Naive thymus-derived CD4-positive, alpha-beta T cell (primary cell): ENCODE measurements around the gene FRMPD4. TPM values are rescaled to one million over a fixed set of nuclear protein-coding genes. Genes with fewer than 3 reads are reported as not detected.
"Not testable (repeated sequence)": the region's sequence is repeated elsewhere in the genome, so short reads cannot be mapped to it uniquely, and the experiment has no call there.

Source experiments
- ATAC-seq: fragments of 150-1000 bp; cut with Tn5 transposase; 2 replicates; pipeline ENCODE4 v1.10.0; 2021; ENCODE audit warnings: mild to moderate bottlenecking, moderate library complexity
- CTCF ChIA-PET: fragments of 350-600 bp; sonication (Branson Sonifier 250); formaldehyde crosslinking; loops from one replicate; lab custom pipeline; 2021; ENCODE audit warnings: antibody characterized with exemption; lab: Charles Lee
- POLR2A ChIA-PET: fragments of 350-600 bp; sonication (Branson Sonifier 250); formaldehyde crosslinking; loops from one replicate; lab custom pipeline; 2021; ENCODE audit warnings: antibody characterized with exemption, inconsistent platforms; lab: Charles Lee
- DNase-seq, 9 donors: peaks; one replicate each; pipeline versions ENCODE4 v3.0.0 to v3.0.0-alpha.2; 2020 to 2022; ENCODE audit warnings: mixed read lengths in 1 of 9
- H3K27ac ChIP-seq: one replicate; pipeline ENCODE4 v1.7.0; 2013; ENCODE audit warnings: mild to moderate bottlenecking, low read depth, low read length, moderate library complexity
- H3K27me3 ChIP-seq, 2 donors: one replicate each; pipeline ENCODE4 v1.7.0; 2013; ENCODE audit warnings: low read length in 2 of 2, mild to moderate bottlenecking in 2 of 2, moderate library complexity in 2 of 2; ENCODE audit not compliant: control insufficient read depth in 2 of 2, insufficient read depth in 2 of 2
- H3K36me3 ChIP-seq, 3 experiments: 1 replicate in 2 of 3; 2 replicates in 1 of 3; pipeline ENCODE4 v1.7.0; 2013; ENCODE audit warnings: low read length in 3 of 3, mild to moderate bottlenecking in 3 of 3, moderate library complexity in 1 of 3; ENCODE audit not compliant: insufficient read depth in 3 of 3, control insufficient read depth in 2 of 3
- H3K4me1 ChIP-seq, 2 donors: one replicate each; pipeline ENCODE4 v1.7.0; 2013; ENCODE audit warnings: low read length in 2 of 2, mild to moderate bottlenecking in 2 of 2, moderate library complexity in 1 of 2; ENCODE audit not compliant: control insufficient read depth in 2 of 2, insufficient read depth in 2 of 2
- H3K4me3 ChIP-seq: 2 replicates; pipeline ENCODE4 v1.7.0; 2013; ENCODE audit warnings: mild to moderate bottlenecking, low read length
- H3K9me3 ChIP-seq, 3 experiments: 1 replicate in 2 of 3; 2 replicates in 1 of 3; pipeline ENCODE4 v1.7.0; 2013; ENCODE audit warnings: low read length in 3 of 3; ENCODE audit not compliant: control insufficient read depth in 2 of 3
- H3K27ac Mint-ChIP-seq, 9 donors: one replicate each; pipeline ENCODE4 v1.8.0; 2020 to 2022; ENCODE audit warnings: mixed read lengths in 9 of 9, mild to moderate bottlenecking in 8 of 9, moderate library complexity in 5 of 9, inconsistent platforms in 2 of 9
- H3K27me3 Mint-ChIP-seq, 5 donors: one replicate each; pipeline ENCODE4 v1.8.0; 2021 to 2022; ENCODE audit warnings: mixed read lengths in 5 of 5, mild to moderate bottlenecking in 1 of 5
- H3K36me3 Mint-ChIP-seq, 5 donors: one replicate each; pipeline ENCODE4 v1.8.0; 2020 to 2022; ENCODE audit warnings: mixed read lengths in 5 of 5, mild to moderate bottlenecking in 3 of 5, inconsistent platforms in 1 of 5
- H3K4me1 Mint-ChIP-seq, 7 donors: one replicate each; pipeline ENCODE4 v1.8.0; 2020 to 2022; ENCODE audit warnings: mixed read lengths in 7 of 7, mild to moderate bottlenecking in 3 of 7, inconsistent platforms in 1 of 7
- H3K4me3 Mint-ChIP-seq, 10 donors: one replicate each; pipeline ENCODE4 v1.8.0; 2020 to 2022; ENCODE audit warnings: mild to moderate bottlenecking in 10 of 10, mixed read lengths in 10 of 10, moderate library complexity in 6 of 10, inconsistent platforms in 2 of 10
- H3K9me3 Mint-ChIP-seq, 11 donors: one replicate each; pipeline ENCODE4 v1.8.0; 2020 to 2022; ENCODE audit warnings: mixed read lengths in 11 of 11, mild to moderate bottlenecking in 4 of 11, inconsistent platforms in 1 of 11, moderate library complexity in 1 of 11
- intact Hi-C, 2 donors: fragments of 100-400 bp; cut with micrococcal nuclease; formaldehyde crosslinking; loops; one replicate each; pipeline ENCODE4 v1.15.1; 2023
- polyA plus RNA-seq, 2 donors: library from polyadenylated mRNA; unstranded; fragments of 300-500 nt; fragmentation: Illumina TruSeq; gene quantifications; one replicate each; pipeline ENCODE4 v1.2.3, GENCODE V29; 2021
- total RNA-seq, 6 experiments: library from RNA in 5 of 6; stranded (reverse) in 5 of 6; gene quantifications; 1 replicate in 5 of 6; 2 replicates in 1 of 6; pipeline ENCODE4 v1.2.3 and lab custom pipeline; 2021 to 2026

Gene FRMPD4
- total and polyA plus RNA-seq, 7 experiments from 2014 or later: not detected

DNA sequence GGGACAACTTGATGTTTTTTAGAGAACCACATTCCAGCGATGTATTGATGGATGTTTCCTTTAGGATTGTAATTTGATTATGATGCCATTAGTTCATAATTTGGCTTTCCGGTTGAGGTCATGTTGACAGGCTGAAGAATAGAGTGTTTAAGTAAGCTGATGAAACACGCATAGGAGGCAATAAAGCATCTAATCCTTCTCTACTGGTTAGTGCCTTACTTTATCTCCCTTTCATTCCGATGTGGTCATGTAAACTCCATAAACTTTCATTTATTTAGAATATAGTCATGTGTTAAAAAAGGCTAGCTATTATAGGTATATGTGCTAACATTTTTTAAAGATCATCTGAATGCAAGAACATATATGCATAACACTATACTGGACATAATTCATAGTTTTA, 15.0 kb downstream of the FRMPD4 start:
- CTCF ChIA-PET: no interaction called here

DNA sequence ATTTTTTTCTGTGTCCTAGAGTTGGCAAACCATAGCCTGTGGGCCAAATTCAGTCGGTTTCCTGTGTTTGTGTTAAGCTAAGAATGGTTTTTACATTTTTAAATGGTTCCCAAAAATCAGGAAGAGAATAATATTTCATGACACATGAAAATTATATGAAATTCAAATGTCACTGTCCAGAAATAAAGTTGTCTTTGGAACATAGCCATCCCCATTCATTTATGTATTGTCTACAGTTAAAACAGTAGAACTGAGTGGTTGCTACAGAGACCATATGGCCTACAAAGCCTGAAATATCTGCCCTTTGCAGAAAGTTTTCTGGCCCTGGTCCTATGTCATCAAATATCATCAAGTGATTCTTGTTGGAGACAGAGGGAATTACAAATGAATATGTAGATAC, 15.5 kb downstream of the FRMPD4 start:
- Histone ChIP-seq H3K9me3 (no peaks in the 10 kb centered on the region), H3K36me3 (no peaks in the 10 kb centered on the region), H3K27me3 (no peaks in the 10 kb centered on the region), H3K4me3 (no peak overlapping the region), H3K4me1 (no peaks in the 10 kb centered on the region), H3K27ac (no peak overlapping the region)
- no peak for DNase-seq
- H3K4me3 Mint-ChIP-seq: no peak overlapping the region
- no peaks in the 10 kb centered on the region for H3K9me3 Mint-ChIP-seq
- no peak for ATAC-seq
- no peak overlapping the region for H3K27ac Mint-ChIP-seq
- H3K4me1 Mint-ChIP-seq: no peaks in the 10 kb centered on the region
- intact Hi-C loops: no loop called here
- ChIA-PET CTCF (no interaction called here), POLR2A (no interaction called here)
- H3K36me3 Mint-ChIP-seq: no peaks in the 10 kb centered on the region
- no peaks in the 10 kb centered on the region for H3K27me3 Mint-ChIP-seq

More for the DNA sequence above, 15.0 kb downstream of the FRMPD4 start:
- H3K4me1 ChIP-seq: no peaks in the 10 kb centered on the region
- POLR2A ChIA-PET: no interaction called here
- H3K27me3 ChIP-seq: no peaks in the 10 kb centered on the region
- Mint-ChIP-seq H3K36me3 (no peaks in the 10 kb centered on the region), H3K4me1 (no peaks in the 10 kb centered on the region), H3K9me3 (no peaks in the 10 kb centered on the region), H3K4me3 (no peak overlapping the region), H3K27me3 (no peaks in the 10 kb centered on the region), H3K27ac (no peak overlapping the region)
- ATAC-seq: no peak
- no peaks in the 10 kb centered on the region for H3K9me3 ChIP-seq
- H3K36me3 ChIP-seq: no peaks in the 10 kb centered on the region
- H3K4me3 ChIP-seq: no peak overlapping the region
- DNase-seq: no peak
- H3K27ac ChIP-seq: no peak overlapping the region
- intact Hi-C loops: no loop called here

DNA sequence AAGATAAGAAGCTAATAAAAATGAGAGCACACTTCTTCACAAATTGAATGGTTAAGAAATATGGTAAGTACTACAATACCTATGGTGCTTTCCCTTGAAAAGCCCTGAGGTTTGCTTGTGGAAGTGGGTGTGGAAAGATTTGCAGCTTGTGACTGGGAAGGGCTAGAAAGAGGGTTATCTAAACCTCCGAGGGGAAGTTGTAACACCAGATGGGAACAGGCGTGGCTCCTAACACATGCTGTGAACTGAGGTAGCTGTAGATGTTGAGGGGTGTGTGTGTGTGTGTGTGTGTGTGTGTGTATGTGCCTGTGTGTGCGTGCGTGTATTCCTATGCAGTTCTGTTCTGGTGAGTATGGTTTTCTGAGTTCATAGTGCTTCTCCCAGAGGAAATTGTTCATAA, 21.5 kb downstream of the FRMPD4 start:
- Mint-ChIP-seq H3K9me3 (peaks cover 0 to 1% (median 0%) of the 10 kb centered on the region in 11 donors), H3K4me1 (no peaks in the 10 kb centered on the region), H3K4me3 (no peak overlapping the region), H3K36me3 (no peaks in the 10 kb centered on the region), H3K27ac (no peak overlapping the region), H3K27me3 (no peaks in the 10 kb centered on the region)
- ChIA-PET POLR2A (no interaction called here), CTCF (no interaction called here)
- H3K4me1 ChIP-seq: no peaks in the 10 kb centered on the region
- no peak overlapping the region for H3K27ac ChIP-seq
- H3K4me3 ChIP-seq: no peak overlapping the region
- intact Hi-C loops: no loop called here
- H3K36me3 ChIP-seq: no peaks in the 10 kb centered on the region
- no peak for ATAC-seq
- no peaks in the 10 kb centered on the region for H3K9me3 ChIP-seq
- no peaks in the 10 kb centered on the region for H3K27me3 ChIP-seq
- DNase-seq: no peak

DNA sequence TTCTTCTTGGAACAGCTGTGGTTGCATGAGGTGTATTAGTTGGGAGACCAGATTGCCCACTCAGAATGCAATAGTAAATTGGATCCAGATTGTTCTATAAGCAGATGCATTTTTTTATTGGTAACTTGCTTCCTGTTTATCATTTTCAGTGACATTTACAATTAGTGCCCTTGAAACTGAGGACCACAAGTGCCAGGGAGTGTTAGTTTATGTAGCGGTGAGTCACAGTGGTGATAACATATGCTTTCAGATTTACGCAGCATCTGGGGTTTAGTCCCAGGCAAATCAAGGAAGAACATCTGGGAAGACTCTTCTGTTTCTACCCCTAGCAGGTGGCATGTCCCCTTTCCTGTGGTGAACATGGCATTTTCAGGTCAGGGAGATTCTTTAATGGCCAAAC, 24.1 kb downstream of the FRMPD4 start:
- no peaks in the 10 kb centered on the region for H3K9me3 ChIP-seq
- ChIA-PET POLR2A (no interaction called here), CTCF (no interaction called here)
- Mint-ChIP-seq H3K9me3 (peaks cover 0 to 3% (median 0%) of the 10 kb centered on the region in 11 donors), H3K4me3 (no peak overlapping the region), H3K36me3 (no peaks in the 10 kb centered on the region), H3K4me1 (no peaks in the 10 kb centered on the region), H3K27ac (no peak overlapping the region), H3K27me3 (peaks cover 0 to 4% (median 0%) of the 10 kb centered on the region in 5 donors)
- no peak overlapping the region for H3K27ac ChIP-seq
- H3K4me1 ChIP-seq: no peaks in the 10 kb centered on the region
- no peak overlapping the region for H3K4me3 ChIP-seq
- ATAC-seq: no peak
- H3K36me3 ChIP-seq: no peaks in the 10 kb centered on the region
- no peak for DNase-seq
- no peaks in the 10 kb centered on the region for H3K27me3 ChIP-seq
- intact Hi-C loops: no loop called here

DNA sequence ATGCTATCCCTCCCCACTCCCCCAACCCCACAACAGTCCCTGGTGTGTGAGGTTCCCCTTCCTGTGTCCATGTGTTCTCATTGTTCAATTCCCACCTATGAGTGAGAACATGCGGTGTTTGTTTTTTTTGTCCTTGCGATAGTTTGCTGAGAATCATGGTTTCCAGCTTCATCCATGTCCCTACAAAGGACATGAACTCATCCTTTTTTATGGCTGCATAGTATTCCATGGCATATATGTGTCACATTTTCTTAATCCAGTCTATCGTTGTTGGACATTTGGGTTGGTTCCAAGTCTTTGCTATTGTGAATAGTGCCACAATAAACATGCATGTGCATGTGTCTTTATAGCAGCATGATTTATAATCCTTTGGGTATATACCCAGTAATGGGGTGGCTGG, 25.9 kb downstream of the FRMPD4 start:
- H3K4me3 Mint-ChIP-seq, DNase-seq, CTCF ChIA-PET, intact Hi-C loops, H3K4me1 Mint-ChIP-seq, H3K9me3 Mint-ChIP-seq, H3K27me3 Mint-ChIP-seq, H3K4me1 ChIP-seq, H3K36me3 ChIP-seq, ATAC-seq, H3K9me3 ChIP-seq, H3K27ac Mint-ChIP-seq, H3K27ac ChIP-seq, POLR2A ChIA-PET, H3K36me3 Mint-ChIP-seq, H3K27me3 ChIP-seq, H3K4me3 ChIP-seq: not testable (repeated sequence)

DNA sequence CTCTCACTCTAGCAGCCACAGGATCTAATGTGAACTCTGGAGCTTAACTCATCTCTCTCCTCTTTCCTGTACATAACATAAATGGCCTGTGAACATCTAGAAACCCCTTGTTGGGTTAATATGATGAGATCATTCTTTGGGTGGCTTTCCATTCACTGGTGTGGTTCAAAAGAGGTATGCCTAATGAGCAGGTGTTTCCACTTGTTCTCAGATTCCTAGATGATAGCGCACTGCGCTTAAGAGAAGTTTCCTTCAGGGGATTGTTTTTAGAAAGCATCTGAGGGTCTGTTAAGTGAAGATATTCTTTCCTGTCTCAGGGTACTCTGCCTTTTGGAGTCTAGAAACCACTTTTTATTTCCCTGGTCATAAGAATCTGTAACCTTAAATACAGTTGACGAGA, 32.5 kb downstream of the FRMPD4 start:
- H3K4me1 Mint-ChIP-seq: no peaks in the 10 kb centered on the region

DNA sequence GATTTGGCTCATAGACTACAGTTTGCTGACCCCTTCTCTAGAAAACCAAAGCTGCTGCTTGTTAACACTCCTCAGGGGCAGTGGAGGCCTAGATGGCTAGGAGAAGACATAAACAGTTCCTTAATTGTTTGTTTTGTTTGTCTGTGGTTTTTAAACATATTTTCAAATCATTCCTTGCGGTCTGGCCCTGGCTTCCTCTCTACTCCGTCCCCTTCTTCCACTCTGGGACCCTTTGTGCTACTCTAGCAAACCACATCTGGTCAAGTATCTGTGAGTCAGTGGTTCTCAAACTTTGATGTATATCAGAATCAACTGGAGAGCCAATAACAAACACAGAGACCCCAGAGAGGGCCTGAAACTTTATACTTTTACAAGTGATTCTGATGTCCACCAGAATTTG, 36.1 kb downstream of the FRMPD4 start:
- ChIA-PET CTCF (no interaction called here), POLR2A (no interaction called here)
- ATAC-seq (no peak), DNase-seq (no peak)
- Histone ChIP-seq H3K27me3 (no peaks in the 10 kb centered on the region), H3K27ac (no peak overlapping the region), H3K36me3 (no peaks in the 10 kb centered on the region), H3K4me3 (no peak overlapping the region), H3K9me3 (no peaks in the 10 kb centered on the region), H3K4me1 (no peaks in the 10 kb centered on the region)
- Mint-ChIP-seq H3K27ac (no peak overlapping the region), H3K4me1 (no peaks in the 10 kb centered on the region), H3K9me3 (peaks cover 0 to 1% (median 0%) of the 10 kb centered on the region in 11 donors), H3K27me3 (peaks cover 0 to 9% (median 4%) of the 10 kb centered on the region in 5 donors), H3K4me3 (no peak overlapping the region), H3K36me3 (no peaks in the 10 kb centered on the region)
- intact Hi-C loops: no loop called here

More for the DNA sequence above, 32.5 kb downstream of the FRMPD4 start:
- Histone ChIP-seq H3K4me3 (no peak overlapping the region), H3K4me1 (no peaks in the 10 kb centered on the region), H3K36me3 (no peaks in the 10 kb centered on the region), H3K27ac (no peak overlapping the region), H3K9me3 (no peaks in the 10 kb centered on the region), H3K27me3 (no peaks in the 10 kb centered on the region)
- ATAC-seq (no peak), DNase-seq (no peak)
- no peak overlapping the region for H3K27ac Mint-ChIP-seq
- ChIA-PET POLR2A (no interaction called here), CTCF (no interaction called here)
- intact Hi-C loops: no loop called here
- H3K4me3 Mint-ChIP-seq: no peak overlapping the region
- peaks cover 0 to 3% (median 0%) of the 10 kb centered on the region in 11 donors for H3K9me3 Mint-ChIP-seq
- H3K27me3 Mint-ChIP-seq: peaks cover 0 to 11% (median 6%) of the 10 kb centered on the region in 5 donors
- H3K36me3 Mint-ChIP-seq: no peaks in the 10 kb centered on the region
